GM23338 (cell line): ENCODE results near the gene WDR45B. TPM values are rescaled to one million over a fixed set of nuclear protein-coding genes. Genes with fewer than 3 reads are reported as not detected.

Source experiments
- ATAC-seq: fragments of 200-7000 bp; cut with Tn5 transposase; 3 replicates; pipeline ENCODE4 v1.9.1; 2020
- DNase-seq: peaks from one replicate; pipeline ENCODE4 v3.0.0-alpha.2; 2015; ENCODE audit warnings: low spot score
- H2AFZ ChIP-seq: fragments of 200-600 bp; sonication (generic); 2 replicates; pipeline ENCODE4 v1.8.0; 2016; ENCODE audit warnings: antibody characterized with exemption, mild to moderate bottlenecking, moderate library complexity
- H3F3A ChIP-seq: fragments of 200-600 bp; sonication (generic); replicated peaks from 2 replicates; pipeline ENCODE4 v1.8.0; 2017; ENCODE audit warnings: antibody characterized with exemption, mixed run types, low read depth
- H3K27ac ChIP-seq: fragments of 200-600 bp; sonication (generic); 2 replicates; pipeline ENCODE4 v1.6.1; 2016; ENCODE audit warnings: low read depth
- H3K27me3 ChIP-seq: fragments of 200-600 bp; sonication (generic); 2 replicates; pipeline ENCODE4 v1.8.0; 2016; ENCODE audit warnings: mild to moderate bottlenecking, mixed run types, moderate library complexity; ENCODE audit not compliant: insufficient read depth
- H3K36me3 ChIP-seq: fragments of 200-600 bp; sonication (generic); 2 replicates; pipeline ENCODE4 v1.8.0; 2016; ENCODE audit warnings: mild to moderate bottlenecking; ENCODE audit not compliant: insufficient read depth
- H3K4me1 ChIP-seq: fragments of 200-600 bp; sonication (generic); 2 replicates; pipeline ENCODE4 v1.8.0; 2016; ENCODE audit warnings: mild to moderate bottlenecking, moderate library complexity; ENCODE audit not compliant: insufficient read depth
- H3K4me2 ChIP-seq: fragments of 200-600 bp; sonication (generic); 2 replicates; pipeline ENCODE4 v1.7.1; 2017; ENCODE audit warnings: mixed run types
- H3K4me3 ChIP-seq: fragments of 200-600 bp; sonication (generic); 2 replicates; pipeline ENCODE4 v1.6.1; 2016; ENCODE audit warnings: mixed run types
- H3K79me2 ChIP-seq: fragments of 200-600 bp; sonication (generic); replicated peaks from 2 replicates; pipeline ENCODE4 v1.8.0; 2017; ENCODE audit warnings: mild to moderate bottlenecking; ENCODE audit not compliant: insufficient read depth
- H3K9me2 ChIP-seq: fragments of 200-600 bp; sonication (generic); 2 replicates; pipeline ENCODE4 v1.8.0; 2017; ENCODE audit not compliant: insufficient read depth
- H4K20me1 ChIP-seq: fragments of 200-600 bp; sonication (generic); replicated peaks from 2 replicates; pipeline ENCODE4 v1.8.0; 2017; ENCODE audit warnings: mild to moderate bottlenecking; ENCODE audit not compliant: insufficient read depth
- H3K27ac Mint-ChIP-seq: 2 replicates; pipeline ENCODE4 v1.8.0; 2020; ENCODE audit warnings: inconsistent platforms, mild to moderate bottlenecking, moderate library complexity, mixed read lengths
- H3K27me3 Mint-ChIP-seq: 3 replicates; pipeline ENCODE4 v1.8.0; 2022; ENCODE audit warnings: low read depth, mild to moderate bottlenecking, moderate library complexity, mixed read lengths, inconsistent platforms; ENCODE audit not compliant: insufficient read depth, poor library complexity
- H3K36me3 Mint-ChIP-seq: 3 replicates; pipeline ENCODE4 v1.8.0; 2021; ENCODE audit warnings: low read depth, mild to moderate bottlenecking, inconsistent platforms, moderate library complexity, mixed read lengths
- H3K4me1 Mint-ChIP-seq: 3 replicates; pipeline ENCODE4 v1.8.0; 2020; ENCODE audit warnings: mild to moderate bottlenecking, inconsistent platforms, mixed read lengths
- H3K4me3 Mint-ChIP-seq: 3 replicates; pipeline ENCODE4 v1.8.0; 2021; ENCODE audit warnings: moderate library complexity, mild to moderate bottlenecking, inconsistent platforms, mixed read lengths
- H3K9me3 Mint-ChIP-seq: 3 replicates; pipeline ENCODE4 v1.8.0; 2020; ENCODE audit warnings: moderate library complexity, mild to moderate bottlenecking, inconsistent platforms, mixed read lengths
- CREB1 ChIP-seq: fragments of 250-450 bp; sonication (Bioruptor Pico); IDR thresholded peaks from 2 replicates; pipeline ENCODE4 v1.5.0; 2020; ENCODE audit warnings: low read depth, mild to moderate bottlenecking, moderate library complexity
- EZH2 ChIP-seq: fragments of 200-600 bp; sonication (generic); IDR thresholded peaks from one replicate; pipeline ENCODE4 v1.8.0; 2017; ENCODE audit warnings: antibody characterized with exemption, mild to moderate bottlenecking, low read depth; ENCODE audit not compliant: unreplicated experiment
- EZH2phosphoT487 ChIP-seq: fragments of 200-600 bp; sonication (generic); IDR thresholded peaks from one replicate; pipeline ENCODE4 v1.8.1; 2018; ENCODE audit warnings: antibody characterized with exemption; ENCODE audit not compliant: unreplicated experiment
- JUNB ChIP-seq: IDR thresholded peaks from one replicate; pipeline ENCODE4 v1.6.1; 2016; ENCODE audit warnings: antibody characterized with exemption; ENCODE audit not compliant: unreplicated experiment
- NANOG ChIP-seq: IDR thresholded peaks from 2 replicates; pipeline ENCODE4 v1.6.1; 2016; ENCODE audit warnings: antibody characterized with exemption, borderline replicate concordance
- POLR2AphosphoS5 ChIP-seq: IDR thresholded peaks from 2 replicates; pipeline ENCODE4 v1.6.1; 2016; ENCODE audit warnings: antibody characterized with exemption, low read depth
- STAT1 ChIP-seq: IDR thresholded peaks from one replicate; pipeline ENCODE4 v1.6.1; 2016; ENCODE audit warnings: antibody characterized with exemption; ENCODE audit not compliant: unreplicated experiment
- ZNF114 ChIP-seq: fragments of 250-450 bp; sonication (Bioruptor Pico); IDR thresholded peaks from 2 replicates; pipeline ENCODE4 v1.5.0; 2020; ENCODE audit warnings: mild to moderate bottlenecking, moderate library complexity
- ZNF331 ChIP-seq: fragments of 250-450 bp; sonication (Bioruptor Pico); IDR thresholded peaks from 2 replicates; pipeline ENCODE4 v1.5.0; 2020; ENCODE audit warnings: low read depth, mild to moderate bottlenecking, moderate library complexity
- polyA plus RNA-seq: library from polyadenylated mRNA; unstranded; fragments of >200 nt; fragmentation: Nextera tagmentation; extraction: Ambion mirVana; gene quantifications from 2 replicates; pipeline ENCODE4 v1.2.1, GENCODE V29; 2016
- total RNA-seq: library from RNA; depleted of rRNA; stranded (reverse); fragments of >200 nt; shearing (Covaris generic); gene quantifications from 2 replicates; pipeline ENCODE4 v1.2.3, GENCODE V29; 2014
- TF ChIP-seq, protein P1 (sequence below), 2 experiments: fragments of 200-600 bp in 1 of 2; sonication (generic) in 1 of 2; conservative IDR thresholded peaks; 2 replicates each; pipeline versions ENCODE4 v1.5.1 to v1.6.1; 2016 to 2017; ENCODE audit warnings: antibody characterized with exemption in 2 of 2, low read depth in 2 of 2, mild to moderate bottlenecking in 2 of 2, moderate library complexity in 1 of 2
- TF ChIP-seq, protein P2 (sequence below): fragments of 250-450 bp; sonication (Bioruptor Pico); IDR thresholded peaks from 2 replicates; pipeline ENCODE4 v1.5.0; 2020; ENCODE audit warnings: mild to moderate bottlenecking, moderate library complexity
- TF ChIP-seq, protein P3 (sequence below): IDR thresholded peaks from 2 replicates; pipeline ENCODE4 v1.6.1; 2016; ENCODE audit warnings: antibody characterized with exemption
- TF ChIP-seq, protein P4 (sequence below): IDR thresholded peaks from one replicate; pipeline ENCODE4 v1.6.1; 2018; ENCODE audit warnings: antibody characterized with exemption; ENCODE audit not compliant: unreplicated experiment

WDR45B gene
- total and polyA plus RNA-seq, 2 experiments from 2014 or later, result 69.4 to 96.4 TPM

DNA sequence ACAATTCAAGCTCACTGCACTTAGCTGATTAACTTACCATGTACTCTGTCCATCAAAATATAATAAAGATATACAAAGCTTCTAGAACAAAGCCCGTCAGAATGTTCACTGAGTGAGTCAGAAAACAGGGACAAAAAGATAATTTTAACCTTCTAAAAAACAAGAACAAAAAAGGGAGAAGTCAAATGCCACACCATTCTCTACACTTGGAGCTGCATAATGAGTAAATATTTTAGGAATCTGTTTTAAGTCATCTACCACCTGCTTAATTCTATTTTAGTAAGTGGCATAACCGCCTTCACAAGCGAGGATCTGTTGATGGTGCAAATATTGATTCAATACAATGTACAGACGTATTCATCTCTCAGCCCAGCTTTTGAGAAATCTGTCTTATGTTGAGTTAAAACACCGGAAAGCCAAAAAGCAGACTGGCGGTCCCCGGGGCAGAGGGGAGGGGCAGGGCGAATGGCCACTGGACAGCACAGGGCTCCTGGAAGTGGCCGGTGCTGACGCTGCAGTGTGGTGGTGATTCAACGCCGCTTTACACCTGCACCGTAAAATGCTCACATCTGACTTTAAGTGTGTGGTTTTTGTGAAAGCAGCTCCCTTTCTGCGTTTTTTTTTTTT is 30.1 kb upstream of the WDR45B start:
- H3K4me1 ChIP-seq, result no peaks in the 10 kb centered on the region
- H3K36me3 ChIP-seq, result no peaks in the 10 kb centered on the region
- DNase-seq (no peak), ATAC-seq (no peak)
- Mint-ChIP-seq H3K4me3 (no peak overlapping the region), H3K27ac (no peak overlapping the region), H3K27me3 (peaks cover 7% of the 10 kb centered on the region), H3K9me3 (peaks cover 9% of the 10 kb centered on the region; the same call in 2 of the 3 replicates), H3K36me3 (no peaks in the 10 kb centered on the region; the same call in 2 of the 3 replicates), H3K4me1 (no peaks in the 10 kb centered on the region)
- no peaks in the 10 kb centered on the region for H3K9me2 ChIP-seq
- TF ChIP-seq, protein P1, sequence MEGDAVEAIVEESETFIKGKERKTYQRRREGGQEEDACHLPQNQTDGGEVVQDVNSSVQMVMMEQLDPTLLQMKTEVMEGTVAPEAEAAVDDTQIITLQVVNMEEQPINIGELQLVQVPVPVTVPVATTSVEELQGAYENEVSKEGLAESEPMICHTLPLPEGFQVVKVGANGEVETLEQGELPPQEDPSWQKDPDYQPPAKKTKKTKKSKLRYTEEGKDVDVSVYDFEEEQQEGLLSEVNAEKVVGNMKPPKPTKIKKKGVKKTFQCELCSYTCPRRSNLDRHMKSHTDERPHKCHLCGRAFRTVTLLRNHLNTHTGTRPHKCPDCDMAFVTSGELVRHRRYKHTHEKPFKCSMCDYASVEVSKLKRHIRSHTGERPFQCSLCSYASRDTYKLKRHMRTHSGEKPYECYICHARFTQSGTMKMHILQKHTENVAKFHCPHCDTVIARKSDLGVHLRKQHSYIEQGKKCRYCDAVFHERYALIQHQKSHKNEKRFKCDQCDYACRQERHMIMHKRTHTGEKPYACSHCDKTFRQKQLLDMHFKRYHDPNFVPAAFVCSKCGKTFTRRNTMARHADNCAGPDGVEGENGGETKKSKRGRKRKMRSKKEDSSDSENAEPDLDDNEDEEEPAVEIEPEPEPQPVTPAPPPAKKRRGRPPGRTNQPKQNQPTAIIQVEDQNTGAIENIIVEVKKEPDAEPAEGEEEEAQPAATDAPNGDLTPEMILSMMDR (conservative IDR thresholded peaks at IDR 0.05; ENCODE audit: low read depth in 2 of 2), result no peak
- TF ChIP-seq EZH2phosphoT487 (no peak), JUNB (no peak), CREB1 (no peak), POLR2AphosphoS5 (no peak), ZNF114 (no peak), EZH2 (no peak), STAT1 (no peak), ZNF331 (CRISPR knock-in tag) (no peak), NANOG (no peak)
- TF ChIP-seq, protein P2, sequence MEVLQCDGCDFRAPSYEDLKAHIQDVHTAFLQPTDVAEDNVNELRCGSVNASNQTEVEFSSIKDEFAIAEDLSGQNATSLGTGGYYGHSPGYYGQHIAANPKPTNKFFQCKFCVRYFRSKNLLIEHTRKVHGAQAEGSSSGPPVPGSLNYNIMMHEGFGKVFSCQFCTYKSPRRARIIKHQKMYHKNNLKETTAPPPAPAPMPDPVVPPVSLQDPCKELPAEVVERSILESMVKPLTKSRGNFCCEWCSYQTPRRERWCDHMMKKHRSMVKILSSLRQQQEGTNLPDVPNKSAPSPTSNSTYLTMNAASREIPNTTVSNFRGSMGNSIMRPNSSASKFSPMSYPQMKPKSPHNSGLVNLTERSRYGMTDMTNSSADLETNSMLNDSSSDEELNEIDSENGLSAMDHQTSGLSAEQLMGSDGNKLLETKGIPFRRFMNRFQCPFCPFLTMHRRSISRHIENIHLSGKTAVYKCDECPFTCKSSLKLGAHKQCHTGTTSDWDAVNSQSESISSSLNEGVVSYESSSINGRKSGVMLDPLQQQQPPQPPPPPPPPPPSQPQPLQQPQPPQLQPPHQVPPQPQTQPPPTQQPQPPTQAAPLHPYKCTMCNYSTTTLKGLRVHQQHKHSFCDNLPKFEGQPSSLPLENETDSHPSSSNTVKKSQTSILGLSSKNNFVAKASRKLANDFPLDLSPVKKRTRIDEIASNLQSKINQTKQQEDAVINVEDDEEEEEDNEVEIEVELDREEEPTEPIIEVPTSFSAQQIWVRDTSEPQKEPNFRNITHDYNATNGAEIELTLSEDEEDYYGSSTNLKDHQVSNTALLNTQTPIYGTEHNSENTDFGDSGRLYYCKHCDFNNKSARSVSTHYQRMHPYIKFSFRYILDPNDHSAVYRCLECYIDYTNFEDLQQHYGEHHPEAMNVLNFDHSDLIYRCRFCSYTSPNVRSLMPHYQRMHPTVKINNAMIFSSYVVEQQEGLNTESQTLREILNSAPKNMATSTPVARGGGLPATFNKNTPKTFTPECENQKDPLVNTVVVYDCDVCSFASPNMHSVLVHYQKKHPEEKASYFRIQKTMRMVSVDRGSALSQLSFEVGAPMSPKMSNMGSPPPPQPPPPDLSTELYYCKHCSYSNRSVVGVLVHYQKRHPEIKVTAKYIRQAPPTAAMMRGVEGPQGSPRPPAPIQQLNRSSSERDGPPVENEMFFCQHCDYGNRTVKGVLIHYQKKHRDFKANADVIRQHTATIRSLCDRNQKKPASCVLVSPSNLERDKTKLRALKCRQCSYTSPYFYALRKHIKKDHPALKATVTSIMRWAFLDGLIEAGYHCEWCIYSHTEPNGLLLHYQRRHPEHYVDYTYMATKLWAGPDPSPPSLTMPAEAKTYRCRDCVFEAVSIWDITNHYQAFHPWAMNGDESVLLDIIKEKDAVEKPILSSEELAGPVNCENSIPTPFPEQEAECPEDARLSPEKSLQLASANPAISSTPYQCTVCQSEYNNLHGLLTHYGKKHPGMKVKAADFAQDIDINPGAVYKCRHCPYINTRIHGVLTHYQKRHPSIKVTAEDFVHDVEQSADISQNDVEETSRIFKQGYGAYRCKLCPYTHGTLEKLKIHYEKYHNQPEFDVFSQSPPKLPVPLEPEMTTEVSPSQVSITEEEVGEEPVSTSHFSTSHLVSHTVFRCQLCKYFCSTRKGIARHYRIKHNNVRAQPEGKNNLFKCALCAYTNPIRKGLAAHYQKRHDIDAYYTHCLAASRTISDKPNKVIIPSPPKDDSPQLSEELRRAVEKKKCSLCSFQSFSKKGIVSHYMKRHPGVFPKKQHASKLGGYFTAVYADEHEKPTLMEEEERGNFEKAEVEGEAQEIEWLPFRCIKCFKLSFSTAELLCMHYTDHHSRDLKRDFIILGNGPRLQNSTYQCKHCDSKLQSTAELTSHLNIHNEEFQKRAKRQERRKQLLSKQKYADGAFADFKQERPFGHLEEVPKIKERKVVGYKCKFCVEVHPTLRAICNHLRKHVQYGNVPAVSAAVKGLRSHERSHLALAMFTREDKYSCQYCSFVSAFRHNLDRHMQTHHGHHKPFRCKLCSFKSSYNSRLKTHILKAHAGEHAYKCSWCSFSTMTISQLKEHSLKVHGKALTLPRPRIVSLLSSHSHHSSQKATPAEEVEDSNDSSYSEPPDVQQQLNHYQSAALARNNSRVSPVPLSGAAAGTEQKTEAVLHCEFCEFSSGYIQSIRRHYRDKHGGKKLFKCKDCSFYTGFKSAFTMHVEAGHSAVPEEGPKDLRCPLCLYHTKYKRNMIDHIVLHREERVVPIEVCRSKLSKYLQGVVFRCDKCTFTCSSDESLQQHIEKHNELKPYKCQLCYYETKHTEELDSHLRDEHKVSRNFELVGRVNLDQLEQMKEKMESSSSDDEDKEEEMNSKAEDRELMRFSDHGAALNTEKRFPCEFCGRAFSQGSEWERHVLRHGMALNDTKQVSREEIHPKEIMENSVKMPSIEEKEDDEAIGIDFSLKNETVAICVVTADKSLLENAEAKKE, result no peak
- TF ChIP-seq, protein P3, sequence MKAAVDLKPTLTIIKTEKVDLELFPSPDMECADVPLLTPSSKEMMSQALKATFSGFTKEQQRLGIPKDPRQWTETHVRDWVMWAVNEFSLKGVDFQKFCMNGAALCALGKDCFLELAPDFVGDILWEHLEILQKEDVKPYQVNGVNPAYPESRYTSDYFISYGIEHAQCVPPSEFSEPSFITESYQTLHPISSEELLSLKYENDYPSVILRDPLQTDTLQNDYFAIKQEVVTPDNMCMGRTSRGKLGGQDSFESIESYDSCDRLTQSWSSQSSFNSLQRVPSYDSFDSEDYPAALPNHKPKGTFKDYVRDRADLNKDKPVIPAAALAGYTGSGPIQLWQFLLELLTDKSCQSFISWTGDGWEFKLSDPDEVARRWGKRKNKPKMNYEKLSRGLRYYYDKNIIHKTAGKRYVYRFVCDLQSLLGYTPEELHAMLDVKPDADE, result no peak
- TF ChIP-seq, protein P4, sequence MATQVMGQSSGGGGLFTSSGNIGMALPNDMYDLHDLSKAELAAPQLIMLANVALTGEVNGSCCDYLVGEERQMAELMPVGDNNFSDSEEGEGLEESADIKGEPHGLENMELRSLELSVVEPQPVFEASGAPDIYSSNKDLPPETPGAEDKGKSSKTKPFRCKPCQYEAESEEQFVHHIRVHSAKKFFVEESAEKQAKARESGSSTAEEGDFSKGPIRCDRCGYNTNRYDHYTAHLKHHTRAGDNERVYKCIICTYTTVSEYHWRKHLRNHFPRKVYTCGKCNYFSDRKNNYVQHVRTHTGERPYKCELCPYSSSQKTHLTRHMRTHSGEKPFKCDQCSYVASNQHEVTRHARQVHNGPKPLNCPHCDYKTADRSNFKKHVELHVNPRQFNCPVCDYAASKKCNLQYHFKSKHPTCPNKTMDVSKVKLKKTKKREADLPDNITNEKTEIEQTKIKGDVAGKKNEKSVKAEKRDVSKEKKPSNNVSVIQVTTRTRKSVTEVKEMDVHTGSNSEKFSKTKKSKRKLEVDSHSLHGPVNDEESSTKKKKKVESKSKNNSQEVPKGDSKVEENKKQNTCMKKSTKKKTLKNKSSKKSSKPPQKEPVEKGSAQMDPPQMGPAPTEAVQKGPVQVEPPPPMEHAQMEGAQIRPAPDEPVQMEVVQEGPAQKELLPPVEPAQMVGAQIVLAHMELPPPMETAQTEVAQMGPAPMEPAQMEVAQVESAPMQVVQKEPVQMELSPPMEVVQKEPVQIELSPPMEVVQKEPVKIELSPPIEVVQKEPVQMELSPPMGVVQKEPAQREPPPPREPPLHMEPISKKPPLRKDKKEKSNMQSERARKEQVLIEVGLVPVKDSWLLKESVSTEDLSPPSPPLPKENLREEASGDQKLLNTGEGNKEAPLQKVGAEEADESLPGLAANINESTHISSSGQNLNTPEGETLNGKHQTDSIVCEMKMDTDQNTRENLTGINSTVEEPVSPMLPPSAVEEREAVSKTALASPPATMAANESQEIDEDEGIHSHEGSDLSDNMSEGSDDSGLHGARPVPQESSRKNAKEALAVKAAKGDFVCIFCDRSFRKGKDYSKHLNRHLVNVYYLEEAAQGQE, result no peak
- no peaks in the 10 kb centered on the region for H4K20me1 ChIP-seq
- no peaks in the 10 kb centered on the region for H3K27me3 ChIP-seq
- H2AFZ ChIP-seq, result no peak overlapping the region
- no peak overlapping the region for H3K4me2 ChIP-seq
- H3K4me3 ChIP-seq, result no peak overlapping the region
- no peak overlapping the region for H3K27ac ChIP-seq
- H3F3A ChIP-seq, result no peaks in the 10 kb centered on the region
- H3K79me2 ChIP-seq, result no peaks in the 10 kb centered on the region
